Endothelial cell (in vitro differentiated cells): ENCODE data around the gene ALG1. TPM values are rescaled to one million over a fixed set of nuclear protein-coding genes. Genes with fewer than 3 reads are reported as not detected.
"Not testable (repeated sequence)": the region's sequence is repeated elsewhere in the genome, so short reads cannot be mapped to it uniquely, and the experiment has no call there.

Source experiments
- DNase-seq: peaks from one replicate; pipeline ENCODE4 v3.0.0; 2021; ENCODE audit warnings: low spot score
- H3K27ac Mint-ChIP-seq: one replicate; pipeline ENCODE4 v1.8.0; 2021; ENCODE audit warnings: mixed read lengths, inconsistent platforms; ENCODE audit not compliant: unreplicated experiment
- H3K27me3 Mint-ChIP-seq: one replicate; pipeline ENCODE4 v1.8.0; 2021; ENCODE audit warnings: mild to moderate bottlenecking, moderate library complexity, mixed read lengths, inconsistent platforms; ENCODE audit not compliant: unreplicated experiment
- H3K36me3 Mint-ChIP-seq: one replicate; pipeline ENCODE4 v1.8.0; 2021; ENCODE audit warnings: mild to moderate bottlenecking, low read depth, mixed read lengths, inconsistent platforms; ENCODE audit not compliant: unreplicated experiment
- H3K4me1 Mint-ChIP-seq: one replicate; pipeline ENCODE4 v1.8.0; 2021; ENCODE audit warnings: mild to moderate bottlenecking, mixed read lengths, inconsistent platforms; ENCODE audit not compliant: unreplicated experiment
- H3K4me3 Mint-ChIP-seq: one replicate; pipeline ENCODE4 v1.8.0; 2021; ENCODE audit warnings: mild to moderate bottlenecking, mixed read lengths, inconsistent platforms; ENCODE audit not compliant: unreplicated experiment
- H3K9me3 Mint-ChIP-seq: one replicate; pipeline ENCODE4 v1.8.0; 2021; ENCODE audit warnings: mixed read lengths, inconsistent platforms; ENCODE audit not compliant: unreplicated experiment
- CTCF ChIP-seq: fragments of 200-600 bp; sonication (generic); IDR thresholded peaks from one replicate; pipeline ENCODE4 v1.5.0; 2021; ENCODE audit warnings: antibody characterized with exemption; ENCODE audit not compliant: unreplicated experiment
- total RNA-seq: library from RNA; stranded (reverse); fragmentation: NEBNext Ultra II Directional; extraction: Animal tissue kit (Norgen Biotek cat#: 25700); gene quantifications from one replicate; pipeline ENCODE4 v1.2.1, GENCODE V29; 2021; ENCODE audit not compliant: unreplicated experiment

The ALG1 gene
- total RNA-seq, 1 donor from 2014 or later: 21.0 TPM

GRCh38 chr16:5097470-5098220 is 26.0 kb downstream of the ALG1 start, which contains the start of gene EEF2KMT:
Gene EEF2KMT, minus strand, starts transcription at chr16:5097795. Its CDS starts 56 bp downstream, at chr16:5097739.
- H3K4me1 Mint-ChIP-seq, H3K27me3 Mint-ChIP-seq, H3K36me3 Mint-ChIP-seq, H3K9me3 Mint-ChIP-seq: not testable (repeated sequence)
- peak; percentile 93 for DNase-seq
- Mint-ChIP-seq H3K27ac (peak within 1 kb of the TSS; percentile 59), H3K4me3 (peak within 1 kb of the TSS; percentile 90)

GRCh38 chr16:5098221-5099159 is 26.8 kb downstream of the ALG1 start:
- not testable (repeated sequence) for H3K9me3 Mint-ChIP-seq, H3K4me1 Mint-ChIP-seq, H3K27me3 Mint-ChIP-seq, H3K27ac Mint-ChIP-seq, H3K36me3 Mint-ChIP-seq
- DNase-seq: peak; percentile 93
- H3K4me3 Mint-ChIP-seq: peak overlapping the region; percentile 89

- H3K36me3 Mint-ChIP-seq, DNase-seq, H3K4me1 Mint-ChIP-seq, H3K9me3 Mint-ChIP-seq, H3K27me3 Mint-ChIP-seq, H3K27ac Mint-ChIP-seq: not testable (repeated sequence)
- H3K4me3 Mint-ChIP-seq: peak overlapping the region; percentile 81
These were observed 27.5 kb downstream of the ALG1 start for GRCh38 chr16:5099174-5099573.

- DNase-seq, H3K4me1 Mint-ChIP-seq, H3K9me3 Mint-ChIP-seq, H3K36me3 Mint-ChIP-seq, H3K27me3 Mint-ChIP-seq, H3K27ac Mint-ChIP-seq, H3K4me3 Mint-ChIP-seq: not testable (repeated sequence)
These were observed 31.8 kb downstream of the ALG1 start for GRCh38 chr16:5103296-5104032.

- not testable (repeated sequence) for DNase-seq, H3K36me3 Mint-ChIP-seq, H3K27me3 Mint-ChIP-seq, H3K4me3 Mint-ChIP-seq, H3K27ac Mint-ChIP-seq, H3K9me3 Mint-ChIP-seq, H3K4me1 Mint-ChIP-seq
These were observed 33.4 kb downstream of the ALG1 start for GRCh38 chr16:5105039-5105438.

GRCh38 chr16:5108505-5109158 is 37.0 kb downstream of the ALG1 start:
- Mint-ChIP-seq H3K36me3 (no peaks in the 10 kb centered on the region), H3K4me3 (no peak overlapping the region), H3K9me3 (no peaks in the 10 kb centered on the region), H3K27ac (no peak overlapping the region), H3K27me3 (no peaks in the 10 kb centered on the region), H3K4me1 (no peaks in the 10 kb centered on the region)
- TF ChIP-seq CTCF: no peak
- DNase-seq: no peak

- DNase-seq, H3K4me1 Mint-ChIP-seq, H3K27me3 Mint-ChIP-seq, H3K27ac Mint-ChIP-seq, H3K9me3 Mint-ChIP-seq, H3K4me3 Mint-ChIP-seq, H3K36me3 Mint-ChIP-seq: not testable (repeated sequence)
These were observed 39.3 kb downstream of the ALG1 start for GRCh38 chr16:5110933-5111332.

GRCh38 chr16:5116780-5117295 is 45.2 kb downstream of the ALG1 start:
- H3K36me3 Mint-ChIP-seq, H3K9me3 Mint-ChIP-seq, H3K27me3 Mint-ChIP-seq, H3K27ac Mint-ChIP-seq, H3K4me1 Mint-ChIP-seq, DNase-seq, H3K4me3 Mint-ChIP-seq: not testable (repeated sequence)

- not testable (repeated sequence) for H3K4me3 Mint-ChIP-seq, H3K27ac Mint-ChIP-seq, H3K9me3 Mint-ChIP-seq, DNase-seq, H3K4me1 Mint-ChIP-seq, H3K36me3 Mint-ChIP-seq, H3K27me3 Mint-ChIP-seq
These were observed 45.9 kb downstream of the ALG1 start for GRCh38 chr16:5117300-5118087.
